Caco-2 (cell line): ENCODE measurements around the gene ANKRD13A. TPM values are rescaled to one million over a fixed set of nuclear protein-coding genes. Genes with fewer than 3 reads are reported as not detected.

Experiments used
- BruUV-seq: library from RNA; stranded (reverse); fragments of 400-500 nt; replicated peaks from 2 replicates; lab custom pipeline; 2021; lab: Mats Ljungman, UMichigan
- CTCF ChIA-PET: fragments of 300-600 bp; sonication (Branson Sonifier 250); formaldehyde crosslinking; loops from one replicate; lab custom pipeline; 2022; ENCODE audit warnings: antibody characterized with exemption; lab: Charles Lee
- POLR2A ChIA-PET: fragments of 300-600 bp; sonication (Branson Sonifier 250); formaldehyde crosslinking; loops from one replicate; lab custom pipeline; 2022; ENCODE audit warnings: antibody characterized with exemption; lab: Charles Lee
- DNase-seq, 2 experiments: peaks; one replicate each; pipeline versions ENCODE4 v3.0.0 to v3.0.0-alpha.2; 2020 to 2022
- H3K27me3 ChIP-seq: replicated peaks from 2 replicates; pipeline ENCODE4 v1.6.0; 2011; ENCODE audit warnings: low read length; ENCODE audit not compliant: control insufficient read depth, insufficient read depth
- H3K36me3 ChIP-seq: 2 replicates; pipeline ENCODE4 v1.5.1; 2011; ENCODE audit warnings: low read length; ENCODE audit not compliant: control insufficient read depth, insufficient read depth
- H3K4me1 ChIP-seq: fragments of 250-450 bp; sonication (Bioruptor Pico); 2 replicates; pipeline ENCODE4 v1.5.1; 2020; ENCODE audit warnings: mild to moderate bottlenecking
- H3K4me3 ChIP-seq: 2 replicates; pipeline ENCODE4 v1.5.1; 2011; ENCODE audit warnings: low read depth, mild to moderate bottlenecking, control low read depth, low read length
- H3K9me3 ChIP-seq: fragments of 250-450 bp; sonication (Bioruptor Pico); 2 replicates; pipeline ENCODE4 v1.5.1; 2020; ENCODE audit warnings: mild to moderate bottlenecking, moderate library complexity
- H3K27ac Mint-ChIP-seq: one replicate; pipeline ENCODE4 v1.8.0; 2022; ENCODE audit warnings: mixed read lengths; ENCODE audit not compliant: unreplicated experiment
- H3K27me3 Mint-ChIP-seq: one replicate; pipeline ENCODE4 v1.8.0; 2022; ENCODE audit warnings: mixed read lengths; ENCODE audit not compliant: insufficient read depth, unreplicated experiment
- H3K36me3 Mint-ChIP-seq: one replicate; pipeline ENCODE4 v1.8.0; 2022; ENCODE audit warnings: mild to moderate bottlenecking, mixed read lengths; ENCODE audit not compliant: insufficient read depth, unreplicated experiment
- H3K4me1 Mint-ChIP-seq: one replicate; pipeline ENCODE4 v1.8.0; 2022; ENCODE audit warnings: low read depth, mixed read lengths; ENCODE audit not compliant: unreplicated experiment
- H3K4me3 Mint-ChIP-seq: one replicate; pipeline ENCODE4 v1.8.0; 2022; ENCODE audit warnings: mild to moderate bottlenecking, moderate library complexity, mixed read lengths; ENCODE audit not compliant: unreplicated experiment
- H3K9me3 Mint-ChIP-seq: one replicate; pipeline ENCODE4 v1.8.0; 2022; ENCODE audit warnings: mixed read lengths; ENCODE audit not compliant: unreplicated experiment
- CTCF ChIP-seq, 2 experiments: fragments of 200-600 bp in 1 of 2; IDR thresholded peaks; 1 replicate in 1 of 2; 2 replicates in 1 of 2; pipeline versions ENCODE4 v1.5.1 to v1.8.0; 2011 to 2022; ENCODE audit warnings: antibody characterized with exemption in 1 of 2, control low read depth in 1 of 2, inconsistent platforms in 1 of 2, low read depth in 1 of 2, low read length in 1 of 2, mild to moderate bottlenecking in 1 of 2, moderate library complexity in 1 of 2; ENCODE audit not compliant: insufficient read depth in 1 of 2, severe bottlenecking in 1 of 2, unreplicated experiment in 1 of 2
- intact Hi-C: fragments of 100-400 bp; cut with micrococcal nuclease; formaldehyde crosslinking; loops from one replicate; pipeline ENCODE4 v1.10.0; 2022; ENCODE audit not compliant: unreplicated experiment
- total RNA-seq: library from RNA; stranded (reverse); gene quantifications from 2 replicates; pipeline ENCODE4 v1.2.3, GENCODE V29; 2022

The ANKRD13A gene
- total RNA-seq, 1 experiment from 2014 or later, result 42.2 TPM

GRCh38 chr12:109991586-109991985 is 7.6 kb upstream of the ANKRD13A start:
- H3K27ac Mint-ChIP-seq, result no peak overlapping the region
- no peaks in the 10 kb centered on the region for H3K9me3 Mint-ChIP-seq
- no peak for DNase-seq
- no peaks in the 10 kb centered on the region for H3K9me3 ChIP-seq
- peaks cover 10% of the 10 kb centered on the region for H3K4me1 Mint-ChIP-seq
- H3K4me3 ChIP-seq, result no peak overlapping the region
- H3K4me3 Mint-ChIP-seq, result no peak overlapping the region
- no TSS peak for BruUV-seq
- no peaks in the 10 kb centered on the region for H3K27me3 Mint-ChIP-seq
- POLR2A ChIA-PET, result no interaction called here
- no peak for TF ChIP-seq CTCF (IDR thresholded peaks at IDR 0.05; ENCODE audit: insufficient read depth in 1 of 2, low read depth in 1 of 2, low read length in 1 of 2, severe bottlenecking in 1 of 2, unreplicated experiment in 1 of 2)
- peaks cover 13% of the 10 kb centered on the region for H3K4me1 ChIP-seq
- CTCF ChIA-PET, result no interaction called here
- no peaks in the 10 kb centered on the region for H3K36me3 ChIP-seq
- no peaks in the 10 kb centered on the region for H3K27me3 ChIP-seq
- peaks cover 20% of the 10 kb centered on the region for H3K36me3 Mint-ChIP-seq
- intact Hi-C loops, result no loop called here

GRCh38 chr12:109993091-109993490 is 6.1 kb upstream of the ANKRD13A start:
- CTCF ChIA-PET, result no interaction called here
- no TSS peak for BruUV-seq

GRCh38 chr12:109994401-109995175 is 4.6 kb upstream of the ANKRD13A start:
- POLR2A ChIA-PET, result interaction anchor here (0.5 kb wide), 1 partner anchor 437 kb away, joined by 4 read pairs; no protein-coding TSS in a partner anchor
- H3K4me1 ChIP-seq, result peaks cover 19% of the 10 kb centered on the region
- no peak for DNase-seq
- Mint-ChIP-seq H3K36me3 (peaks cover 11% of the 10 kb centered on the region), H3K27me3 (no peaks in the 10 kb centered on the region), H3K4me3 (peak overlapping the region; percentile 87), H3K9me3 (no peaks in the 10 kb centered on the region), H3K4me1 (peaks cover 18% of the 10 kb centered on the region), H3K27ac (no peak overlapping the region)
- H3K4me3 ChIP-seq, result peak overlapping the region; percentile 85
- no peaks in the 10 kb centered on the region for H3K27me3 ChIP-seq
- CTCF ChIA-PET, result interaction anchor here (0.6 kb wide), 1 partner anchor 12 kb away, joined by 3 read pairs; no protein-coding TSS in a partner anchor
- no peaks in the 10 kb centered on the region for H3K9me3 ChIP-seq
- H3K36me3 ChIP-seq, result no peaks in the 10 kb centered on the region
- BruUV-seq, result no TSS peak
- no peak for TF ChIP-seq CTCF (IDR thresholded peaks at IDR 0.05; ENCODE audit: insufficient read depth in 1 of 2, low read depth in 1 of 2, low read length in 1 of 2, severe bottlenecking in 1 of 2, unreplicated experiment in 1 of 2)
- intact Hi-C loops, result loop anchor here (5.0 kb wide), 1 partner anchor 43 kb away; no protein-coding TSS in a partner anchor

More at GRCh38 chr12:109993091-109993490, 6.1 kb upstream of the ANKRD13A start:
- Mint-ChIP-seq H3K27me3 (no peaks in the 10 kb centered on the region), H3K36me3 (peaks cover 17% of the 10 kb centered on the region), H3K4me3 (no peak overlapping the region), H3K9me3 (no peaks in the 10 kb centered on the region), H3K27ac (no peak overlapping the region), H3K4me1 (peaks cover 16% of the 10 kb centered on the region)
- Histone ChIP-seq H3K27me3 (no peaks in the 10 kb centered on the region), H3K36me3 (no peaks in the 10 kb centered on the region), H3K9me3 (no peaks in the 10 kb centered on the region), H3K4me1 (peaks cover 15% of the 10 kb centered on the region), H3K4me3 (no peak overlapping the region)
- intact Hi-C loops, result no loop called here
- POLR2A ChIA-PET, result no interaction called here
- DNase-seq, result no peak
- no peak for TF ChIP-seq CTCF (IDR thresholded peaks at IDR 0.05; ENCODE audit: insufficient read depth in 1 of 2, low read depth in 1 of 2, low read length in 1 of 2, severe bottlenecking in 1 of 2, unreplicated experiment in 1 of 2)
